HG03045 (cell line): ENCODE measurements around the gene COG5.

Experiments
- ATAC-seq: cut with Tn5 transposase; IDR thresholded peaks from one replicate; pipeline ENCODE4 v1.9.1; 2021; ENCODE audit warnings: mild to moderate bottlenecking, moderate library complexity; ENCODE audit not compliant: unreplicated experiment

Gene COG5

GRCh38 chr7:107398161-107398560 is 165.6 kb downstream of the COG5 start:
- ATAC-seq = no peak

- no peak for ATAC-seq
These were observed 166.7 kb downstream of the COG5 start for GRCh38 chr7:107396990-107397389.

- ATAC-seq = no peak
These were observed 167.6 kb downstream of the COG5 start for GRCh38 chr7:107396081-107396480.

- no peak for ATAC-seq
These were observed 168.9 kb downstream of the COG5 start for GRCh38 chr7:107394831-107395230.

- ATAC-seq = no peak
These were observed 169.4 kb downstream of the COG5 start for GRCh38 chr7:107394276-107394675.

- ATAC-seq = no peak
These were observed 170.9 kb downstream of the COG5 start for GRCh38 chr7:107392830-107393229.

- no peak for ATAC-seq
These were observed 172.8 kb downstream of the COG5 start for GRCh38 chr7:107390916-107391315.

- no peak for ATAC-seq
These were observed 175.1 kb downstream of the COG5 start for GRCh38 chr7:107388604-107389003.

GRCh38 chr7:107387573-107388219 is 176.0 kb downstream of the COG5 start:
- ATAC-seq = no peak

GRCh38 chr7:107387128-107387527 is 176.6 kb downstream of the COG5 start:
- no peak for ATAC-seq

- no peak for ATAC-seq
These were observed 177.1 kb downstream of the COG5 start for GRCh38 chr7:107386548-107387102.

GRCh38 chr7:107384025-107384424 is 179.7 kb downstream of the COG5 start:
- ATAC-seq = no peak

GRCh38 chr7:107383203-107383602 is 180.5 kb downstream of the COG5 start:
- ATAC-seq = no peak

GRCh38 chr7:107381453-107381852 is 182.3 kb downstream of the COG5 start:
- ATAC-seq = no peak

GRCh38 chr7:107373354-107373753 is 190.4 kb downstream of the COG5 start:
- ATAC-seq = no peak

GRCh38 chr7:107372298-107372697 is 191.4 kb downstream of the COG5 start:
- ATAC-seq = no peak

GRCh38 chr7:107370816-107371215 is 192.9 kb downstream of the COG5 start:
- no peak for ATAC-seq

GRCh38 chr7:107364787-107365186 is 198.9 kb downstream of the COG5 start:
- no peak for ATAC-seq

- ATAC-seq = no peak
These were observed 204.0 kb downstream of the COG5 start for GRCh38 chr7:107359520-107360316.

GRCh38 chr7:107355616-107356015 is 208.1 kb downstream of the COG5 start:
- no peak for ATAC-seq

GRCh38 chr7:107354640-107355039 is 209.1 kb downstream of the COG5 start:
- ATAC-seq = no peak

- ATAC-seq = no peak
These were observed 210.0 kb downstream of the COG5 start for GRCh38 chr7:107353701-107354100.
